HepG2 (cell line): ENCODE data around the gene BICRAL. TPM values are rescaled to one million over a fixed set of nuclear protein-coding genes. Genes with fewer than 3 reads are reported as not detected.

Source experiments
- CCAR2 ChIP-seq: fragments of 200-400 bp; formaldehyde crosslinking; optimal IDR thresholded peaks from 2 replicates; pipeline ENCODE3; 2018; ENCODE audit warnings: low read depth, mild to moderate bottlenecking, low read length, moderate library complexity
- GLI4 ChIP-seq: sonication (generic); formaldehyde crosslinking; IDR thresholded peaks from 2 replicates; pipeline ENCODE4 v1.5.1; 2020; ENCODE audit warnings: missing genetic modification reagents, mild to moderate bottlenecking, moderate library complexity, borderline replicate concordance
- RFX1 ChIP-seq: fragments of 450-650 bp; IDR thresholded peaks from 2 replicates; pipeline ENCODE4 v1.6.1; 2017
- ZFP41 ChIP-seq: sonication (generic); formaldehyde crosslinking; IDR thresholded peaks from 2 replicates; pipeline ENCODE4 v1.4.0; 2020; ENCODE audit warnings: mild to moderate bottlenecking, missing genetic modification reagents, borderline replicate concordance
- ZNF431 ChIP-seq: sonication (generic); formaldehyde crosslinking; IDR thresholded peaks from 2 replicates; pipeline ENCODE4 v1.9.0; 2022; ENCODE audit warnings: missing genetic modification reagents, low read depth, mild to moderate bottlenecking, borderline replicate concordance
- ZNF577 ChIP-seq: sonication (generic); formaldehyde crosslinking; IDR thresholded peaks from 2 replicates; pipeline ENCODE4 v1.4.0; 2020; ENCODE audit warnings: mild to moderate bottlenecking, low read depth, missing genetic modification reagents, borderline replicate concordance
- polyA plus RNA-seq, 8 experiments: library from polyadenylated mRNA; depleted of rRNA in 3 of 8; stranded (reverse) in 7 of 8; unstranded in 1 of 8; fragments of >200 nt; fragmentation: Illumina TruSeq in 4 of 8; extraction: Trizol in 4 of 8; gene quantifications; 2 replicates each; pipeline versions ENCODE4 v1.2.1 to v1.2.3, GENCODE V29; 2011 to 2016; ENCODE audit warnings: low read depth in 4 of 8, missing spikeins in 1 of 8, mixed read lengths in 1 of 8; ENCODE audit not compliant: insufficient read depth in 1 of 8
- total RNA-seq, 5 experiments: library from RNA; depleted of rRNA; stranded (reverse); fragments of >200 nt; fragmentation: Illumina TruSeq; extraction: Trizol; gene quantifications; 2 replicates each; pipeline ENCODE4 v1.2.3, GENCODE V29; 2016; ENCODE audit warnings: low read depth in 1 of 5
- TF ChIP-seq, protein P1 (sequence below): sonication (generic); formaldehyde crosslinking; IDR thresholded peaks from 2 replicates; pipeline ENCODE4 v1.4.0; 2020; ENCODE audit warnings: missing genetic modification reagents, borderline replicate concordance
- TF ChIP-seq, protein P2 (sequence below): sonication (generic); formaldehyde crosslinking; IDR thresholded peaks from 2 replicates; pipeline ENCODE4 v1.4.0; 2020; ENCODE audit warnings: low read depth, mild to moderate bottlenecking, missing genetic modification reagents
- TF ChIP-seq, protein P3 (sequence below): IDR thresholded peaks from 2 replicates; pipeline ENCODE4 v1.6.1; 2018; ENCODE audit warnings: missing genetic modification reagents, mild to moderate bottlenecking, missing compliant biosample characterization
- TF ChIP-seq, protein P4 (sequence below): sonication (generic); formaldehyde crosslinking; conservative IDR thresholded peaks from 2 replicates; pipeline ENCODE4 v1.8.0; 2022; ENCODE audit warnings: low read depth, missing genetic modification reagents
- TF ChIP-seq, protein P5 (sequence below): sonication (generic); formaldehyde crosslinking; IDR thresholded peaks from 2 replicates; pipeline ENCODE4 v1.8.0; 2022; ENCODE audit warnings: mild to moderate bottlenecking, missing genetic modification reagents, moderate library complexity
- TF ChIP-seq, protein P6 (sequence below): sonication (generic); formaldehyde crosslinking; IDR thresholded peaks from 2 replicates; pipeline ENCODE4 v1.5.0; 2020; ENCODE audit warnings: mild to moderate bottlenecking, missing genetic modification reagents
- TF ChIP-seq, protein P7 (sequence below), 2 experiments: sonication (generic) in 1 of 2; formaldehyde crosslinking in 1 of 2; IDR thresholded peaks; 2 replicates each; pipeline versions ENCODE4 v1.4.0 to v1.6.1; 2018 to 2020; ENCODE audit warnings: missing genetic modification reagents in 2 of 2, borderline replicate concordance in 1 of 2, low read depth in 1 of 2, mild to moderate bottlenecking in 1 of 2, missing biosample characterization in 1 of 2

Gene BICRAL
- total and polyA plus RNA-seq, 2 of the 13 experiments (the other 11 are each of a cell fraction or from before 2014, with no cell fraction given), result 5.0 to 13.5 TPM

DNA sequence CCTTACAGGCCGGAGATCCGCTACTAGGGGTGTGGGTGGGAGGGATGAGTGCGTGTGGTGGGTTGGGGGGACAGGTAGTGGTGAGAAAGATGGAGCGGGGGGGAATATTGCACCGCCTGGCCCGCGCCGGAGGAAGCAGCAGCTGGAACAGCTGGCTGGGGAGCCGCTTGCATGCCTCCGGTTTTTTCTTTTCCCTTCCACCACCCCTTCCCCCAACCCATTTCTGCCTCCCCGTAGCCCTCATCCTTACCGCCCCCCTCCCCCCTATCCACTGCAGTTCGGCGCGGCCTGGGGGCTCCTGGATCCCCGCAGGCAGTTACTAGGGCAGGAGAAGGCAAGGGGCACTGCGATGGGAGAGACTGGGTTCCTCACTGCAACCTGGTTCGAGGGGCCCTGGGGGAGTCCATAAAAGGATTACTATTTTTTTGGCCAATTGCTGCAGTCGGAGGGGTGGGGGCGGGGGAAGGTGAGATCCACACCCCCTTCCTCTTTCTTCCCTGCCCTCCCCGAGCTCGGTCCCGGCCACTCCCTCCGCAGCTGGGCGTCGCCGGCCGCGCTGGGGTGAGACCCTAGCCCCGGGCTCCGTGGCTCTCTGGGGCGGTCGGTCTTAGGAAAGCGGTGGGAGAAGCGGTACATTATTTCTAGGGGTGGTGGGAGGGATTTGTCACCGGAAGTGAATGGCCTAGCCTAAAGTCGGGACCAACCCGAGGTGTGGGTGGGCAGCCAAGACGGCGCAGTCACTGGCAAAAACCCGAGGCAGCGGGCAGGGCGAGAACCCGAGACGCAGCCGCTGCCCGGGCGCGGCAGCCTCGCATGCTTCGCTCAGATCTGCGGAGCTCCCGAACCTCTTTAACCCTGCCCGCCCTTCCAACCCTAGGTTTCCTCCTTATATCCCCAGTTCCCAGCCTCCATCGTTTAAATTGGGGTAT, 35.1 kb upstream of the BICRAL start (continued):
- TF ChIP-seq, protein P1, sequence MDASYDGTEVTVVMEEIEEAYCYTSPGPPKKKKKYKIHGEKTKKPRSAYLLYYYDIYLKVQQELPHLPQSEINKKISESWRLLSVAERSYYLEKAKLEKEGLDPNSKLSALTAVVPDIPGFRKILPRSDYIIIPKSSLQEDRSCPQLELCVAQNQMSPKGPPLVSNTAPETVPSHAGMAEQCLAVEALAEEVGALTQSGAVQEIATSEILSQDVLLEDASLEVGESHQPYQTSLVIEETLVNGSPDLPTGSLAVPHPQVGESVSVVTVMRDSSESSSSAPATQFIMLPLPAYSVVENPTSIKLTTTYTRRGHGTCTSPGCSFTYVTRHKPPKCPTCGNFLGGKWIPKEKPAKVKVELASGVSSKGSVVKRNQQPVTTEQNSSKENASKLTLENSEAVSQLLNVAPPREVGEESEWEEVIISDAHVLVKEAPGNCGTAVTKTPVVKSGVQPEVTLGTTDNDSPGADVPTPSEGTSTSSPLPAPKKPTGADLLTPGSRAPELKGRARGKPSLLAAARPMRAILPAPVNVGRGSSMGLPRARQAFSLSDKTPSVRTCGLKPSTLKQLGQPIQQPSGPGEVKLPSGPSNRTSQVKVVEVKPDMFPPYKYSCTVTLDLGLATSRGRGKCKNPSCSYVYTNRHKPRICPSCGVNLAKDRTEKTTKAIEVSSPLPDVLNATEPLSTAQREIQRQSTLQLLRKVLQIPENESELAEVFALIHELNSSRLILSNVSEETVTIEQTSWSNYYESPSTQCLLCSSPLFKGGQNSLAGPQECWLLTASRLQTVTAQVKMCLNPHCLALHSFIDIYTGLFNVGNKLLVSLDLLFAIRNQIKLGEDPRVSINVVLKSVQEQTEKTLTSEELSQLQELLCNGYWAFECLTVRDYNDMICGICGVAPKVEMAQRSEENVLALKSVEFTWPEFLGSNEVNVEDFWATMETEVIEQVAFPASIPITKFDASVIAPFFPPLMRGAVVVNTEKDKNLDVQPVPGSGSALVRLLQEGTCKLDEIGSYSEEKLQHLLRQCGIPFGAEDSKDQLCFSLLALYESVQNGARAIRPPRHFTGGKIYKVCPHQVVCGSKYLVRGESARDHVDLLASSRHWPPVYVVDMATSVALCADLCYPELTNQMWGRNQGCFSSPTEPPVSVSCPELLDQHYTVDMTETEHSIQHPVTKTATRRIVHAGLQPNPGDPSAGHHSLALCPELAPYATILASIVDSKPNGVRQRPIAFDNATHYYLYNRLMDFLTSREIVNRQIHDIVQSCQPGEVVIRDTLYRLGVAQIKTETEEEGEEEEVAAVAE, result peak; percentile 96
- TF ChIP-seq, protein P2, sequence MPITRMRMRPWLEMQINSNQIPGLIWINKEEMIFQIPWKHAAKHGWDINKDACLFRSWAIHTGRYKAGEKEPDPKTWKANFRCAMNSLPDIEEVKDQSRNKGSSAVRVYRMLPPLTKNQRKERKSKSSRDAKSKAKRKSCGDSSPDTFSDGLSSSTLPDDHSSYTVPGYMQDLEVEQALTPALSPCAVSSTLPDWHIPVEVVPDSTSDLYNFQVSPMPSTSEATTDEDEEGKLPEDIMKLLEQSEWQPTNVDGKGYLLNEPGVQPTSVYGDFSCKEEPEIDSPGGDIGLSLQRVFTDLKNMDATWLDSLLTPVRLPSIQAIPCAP (CRISPR knock-in tag), result 0 out of 2 replicates have a peak, but pooled peaks have one; percentile 56
- TF ChIP-seq, protein P3, sequence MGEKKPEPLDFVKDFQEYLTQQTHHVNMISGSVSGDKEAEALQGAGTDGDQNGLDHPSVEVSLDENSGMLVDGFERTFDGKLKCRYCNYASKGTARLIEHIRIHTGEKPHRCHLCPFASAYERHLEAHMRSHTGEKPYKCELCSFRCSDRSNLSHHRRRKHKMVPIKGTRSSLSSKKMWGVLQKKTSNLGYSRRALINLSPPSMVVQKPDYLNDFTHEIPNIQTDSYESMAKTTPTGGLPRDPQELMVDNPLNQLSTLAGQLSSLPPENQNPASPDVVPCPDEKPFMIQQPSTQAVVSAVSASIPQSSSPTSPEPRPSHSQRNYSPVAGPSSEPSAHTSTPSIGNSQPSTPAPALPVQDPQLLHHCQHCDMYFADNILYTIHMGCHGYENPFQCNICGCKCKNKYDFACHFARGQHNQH (CRISPR knock-in tag), result peak; percentile 40
- no peak for TF ChIP-seq ZFP41 (CRISPR knock-in tag)
- TF ChIP-seq, protein P4, sequence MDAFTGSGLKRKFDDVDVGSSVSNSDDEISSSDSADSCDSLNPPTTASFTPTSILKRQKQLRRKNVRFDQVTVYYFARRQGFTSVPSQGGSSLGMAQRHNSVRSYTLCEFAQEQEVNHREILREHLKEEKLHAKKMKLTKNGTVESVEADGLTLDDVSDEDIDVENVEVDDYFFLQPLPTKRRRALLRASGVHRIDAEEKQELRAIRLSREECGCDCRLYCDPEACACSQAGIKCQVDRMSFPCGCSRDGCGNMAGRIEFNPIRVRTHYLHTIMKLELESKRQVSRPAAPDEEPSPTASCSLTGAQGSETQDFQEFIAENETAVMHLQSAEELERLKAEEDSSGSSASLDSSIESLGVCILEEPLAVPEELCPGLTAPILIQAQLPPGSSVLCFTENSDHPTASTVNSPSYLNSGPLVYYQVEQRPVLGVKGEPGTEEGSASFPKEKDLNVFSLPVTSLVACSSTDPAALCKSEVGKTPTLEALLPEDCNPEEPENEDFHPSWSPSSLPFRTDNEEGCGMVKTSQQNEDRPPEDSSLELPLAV (CRISPR knock-in tag), result no peak
- TF ChIP-seq, protein P5, sequence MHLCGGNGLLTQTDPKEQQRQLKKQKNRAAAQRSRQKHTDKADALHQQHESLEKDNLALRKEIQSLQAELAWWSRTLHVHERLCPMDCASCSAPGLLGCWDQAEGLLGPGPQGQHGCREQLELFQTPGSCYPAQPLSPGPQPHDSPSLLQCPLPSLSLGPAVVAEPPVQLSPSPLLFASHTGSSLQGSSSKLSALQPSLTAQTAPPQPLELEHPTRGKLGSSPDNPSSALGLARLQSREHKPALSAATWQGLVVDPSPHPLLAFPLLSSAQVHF (CRISPR knock-in tag), result no peak
- no peak for TF ChIP-seq ZNF577 (CRISPR knock-in tag)
- TF ChIP-seq, protein P6, sequence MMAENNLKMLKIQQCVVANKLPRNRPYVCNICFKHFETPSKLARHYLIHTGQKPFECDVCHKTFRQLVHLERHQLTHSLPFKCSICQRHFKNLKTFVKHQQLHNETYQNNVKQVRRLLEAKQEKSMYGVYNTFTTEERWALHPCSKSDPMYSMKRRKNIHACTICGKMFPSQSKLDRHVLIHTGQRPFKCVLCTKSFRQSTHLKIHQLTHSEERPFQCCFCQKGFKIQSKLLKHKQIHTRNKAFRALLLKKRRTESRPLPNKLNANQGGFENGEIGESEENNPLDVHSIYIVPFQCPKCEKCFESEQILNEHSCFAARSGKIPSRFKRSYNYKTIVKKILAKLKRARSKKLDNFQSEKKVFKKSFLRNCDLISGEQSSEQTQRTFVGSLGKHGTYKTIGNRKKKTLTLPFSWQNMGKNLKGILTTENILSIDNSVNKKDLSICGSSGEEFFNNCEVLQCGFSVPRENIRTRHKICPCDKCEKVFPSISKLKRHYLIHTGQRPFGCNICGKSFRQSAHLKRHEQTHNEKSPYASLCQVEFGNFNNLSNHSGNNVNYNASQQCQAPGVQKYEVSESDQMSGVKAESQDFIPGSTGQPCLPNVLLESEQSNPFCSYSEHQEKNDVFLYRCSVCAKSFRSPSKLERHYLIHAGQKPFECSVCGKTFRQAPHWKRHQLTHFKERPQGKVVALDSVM, result peak; percentile 53
- no peak for TF ChIP-seq GLI4 (CRISPR knock-in tag)
- no peak for TF ChIP-seq RFX1
- TF ChIP-seq ZNF431, result peak; percentile 69; the same call in 1 of the 2 replicates
- TF ChIP-seq, protein P7, sequence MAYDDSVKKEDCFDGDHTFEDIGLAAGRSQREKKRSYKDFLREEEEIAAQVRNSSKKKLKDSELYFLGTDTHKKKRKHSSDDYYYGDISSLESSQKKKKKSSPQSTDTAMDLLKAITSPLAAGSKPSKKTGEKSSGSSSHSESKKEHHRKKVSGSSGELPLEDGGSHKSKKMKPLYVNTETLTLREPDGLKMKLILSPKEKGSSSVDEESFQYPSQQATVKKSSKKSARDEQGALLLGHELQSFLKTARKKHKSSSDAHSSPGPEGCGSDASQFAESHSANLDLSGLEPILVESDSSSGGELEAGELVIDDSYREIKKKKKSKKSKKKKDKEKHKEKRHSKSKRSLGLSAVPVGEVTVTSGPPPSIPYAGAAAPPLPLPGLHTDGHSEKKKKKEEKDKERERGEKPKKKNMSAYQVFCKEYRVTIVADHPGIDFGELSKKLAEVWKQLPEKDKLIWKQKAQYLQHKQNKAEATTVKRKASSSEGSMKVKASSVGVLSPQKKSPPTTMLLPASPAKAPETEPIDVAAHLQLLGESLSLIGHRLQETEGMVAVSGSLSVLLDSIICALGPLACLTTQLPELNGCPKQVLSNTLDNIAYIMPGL (CRISPR knock-in tag; IDR thresholded peaks at IDR 0.05; ENCODE audit: borderline replicate concordance in 1 of 2, low read depth in 1 of 2), result peak; percentile 78 to 86
- TF ChIP-seq CCAR2, result no peak
